Astrocyte of the spinal cord (primary cell): ENCODE measurements around the gene MRPL39.
A peak's percentile ranks its signal among the peaks of the same experiment; 100 is the strongest.

Source experiments
- DNase-seq: peaks from one replicate; pipeline ENCODE4 v3.0.0; 2011; ENCODE audit warnings: low read depth, low spot score
- H3K4me3 ChIP-seq: 2 replicates; pipeline ENCODE4 v1.5.1; 2011; ENCODE audit warnings: low read depth, mild to moderate bottlenecking, low read length, moderate library complexity
- CTCF ChIP-seq: IDR thresholded peaks from 2 replicates; pipeline ENCODE4 v1.5.1; 2012; ENCODE audit warnings: low read depth, mild to moderate bottlenecking, low read length, inconsistent platforms
- in situ Hi-C: cut with HindIII; loops from 2 replicates; pipeline ENCODE4 v1.10.0; 2017; ENCODE audit warnings: low sequenced_read_pairs

Gene MRPL39

GRCh38 chr21:25615880-25616279 lies 8.6 kb upstream of the MRPL39 start:
- in situ Hi-C loops = no loop called here
- TF ChIP-seq CTCF = no peak
- DNase-seq = no peak
- no peak overlapping the region for H3K4me3 ChIP-seq

- DNase-seq = no peak
- in situ Hi-C loops = no loop called here
- H3K4me3 ChIP-seq = no peak overlapping the region
- TF ChIP-seq CTCF = no peak
These were observed 7.2 kb upstream of the MRPL39 start for GRCh38 chr21:25614441-25614840.

- peak overlapping the region; percentile 81 for H3K4me3 ChIP-seq
- DNase-seq = peak; percentile 86
- in situ Hi-C loops = no loop called here
- TF ChIP-seq CTCF = peak; percentile 92
These were observed 910 bp upstream of the MRPL39 start for GRCh38 chr21:25608044-25608737.

- no peak for DNase-seq
- in situ Hi-C loops = no loop called here
- H3K4me3 ChIP-seq = no peak overlapping the region
- no peak for TF ChIP-seq CTCF
These were observed 17.4 kb downstream of the MRPL39 start for GRCh38 chr21:25589887-25590286.

- in situ Hi-C loops = no loop called here
- no peak for DNase-seq
- TF ChIP-seq CTCF = no peak
- no peak overlapping the region for H3K4me3 ChIP-seq
These were observed 20.5 kb downstream of the MRPL39 start for GRCh38 chr21:25586791-25587190.

- in situ Hi-C loops = no loop called here
- no peak for DNase-seq
- no peak for TF ChIP-seq CTCF
- no peak overlapping the region for H3K4me3 ChIP-seq
These were observed 21.0 kb downstream of the MRPL39 start for GRCh38 chr21:25586326-25586725.
